HG03354 (cell line): Measurements from ENCODE around the gene LIN7C.

Experiments
- ATAC-seq: cut with Tn5 transposase; IDR thresholded peaks from one replicate; pipeline ENCODE4 v1.9.1; 2021; ENCODE audit warnings: mild to moderate bottlenecking; ENCODE audit not compliant: unreplicated experiment, poor library complexity, severe bottlenecking

Gene LIN7C

GRCh38 chr11:27472398-27473016 is 34.1 kb downstream of the LIN7C start, which contains the start of gene LGR4:
LGR4 (minus strand) TSS chr11:27472790; CDS start chr11:27472302, 488 bp downstream.
- peak; percentile 88 for ATAC-seq

- peak; percentile 60 for ATAC-seq
Measured at GRCh38 chr11:27471589-27472397, 34.8 kb downstream of the LIN7C start.

GRCh38 chr11:27470826-27471588 is 35.6 kb downstream of the LIN7C start:
- ATAC-seq, result no peak

- ATAC-seq, result no peak
Measured at GRCh38 chr11:27470166-27470565, 36.4 kb downstream of the LIN7C start.

GRCh38 chr11:27468995-27469695 is 37.4 kb downstream of the LIN7C start:
- no peak for ATAC-seq

GRCh38 chr11:27468209-27468994 is 38.2 kb downstream of the LIN7C start:
- no peak for ATAC-seq

GRCh38 chr11:27467181-27467913 is 39.2 kb downstream of the LIN7C start:
- ATAC-seq, result no peak

GRCh38 chr11:27466363-27466762 is 40.2 kb downstream of the LIN7C start:
- no peak for ATAC-seq

GRCh38 chr11:27465629-27466028 is 40.9 kb downstream of the LIN7C start:
- no peak for ATAC-seq

- no peak for ATAC-seq
Measured at GRCh38 chr11:27464909-27465308, 41.7 kb downstream of the LIN7C start.

- ATAC-seq, result no peak
Measured at GRCh38 chr11:27464289-27464696, 42.3 kb downstream of the LIN7C start.

GRCh38 chr11:27462543-27462942 is 44.0 kb downstream of the LIN7C start:
- ATAC-seq, result no peak

- no peak for ATAC-seq
Measured at GRCh38 chr11:27460158-27460978, 46.2 kb downstream of the LIN7C start.

- ATAC-seq, result no peak
Measured at GRCh38 chr11:27459191-27459590, 47.4 kb downstream of the LIN7C start.

GRCh38 chr11:27458182-27458581 is 48.4 kb downstream of the LIN7C start:
- no peak for ATAC-seq

- no peak for ATAC-seq
Measured at GRCh38 chr11:27456795-27457329, 49.7 kb downstream of the LIN7C start.

GRCh38 chr11:27456140-27456794 is 50.3 kb downstream of the LIN7C start:
- ATAC-seq, result no peak
